Colonic mucosa (tissue), 4 donors: Measurements from ENCODE around the gene DGKI. TPM values are rescaled to one million over a fixed set of nuclear protein-coding genes. Genes with fewer than 3 reads are reported as not detected.

Source experiments
- DNase-seq: peaks from one replicate; pipeline ENCODE4 v3.0.0-alpha.2; 2020
- H3K27ac ChIP-seq: fragments of 200-600 bp; one replicate; pipeline ENCODE4 v1.8.0; 2021
- H3K27me3 ChIP-seq: fragments of 200-600 bp; one replicate; pipeline ENCODE4 v1.8.0; 2021
- H3K36me3 ChIP-seq: fragments of 200-600 bp; one replicate; pipeline ENCODE4 v1.8.0; 2021
- H3K4me1 ChIP-seq: fragments of 200-600 bp; one replicate; pipeline ENCODE4 v1.8.0; 2021; ENCODE audit warnings: mild to moderate bottlenecking
- H3K4me3 ChIP-seq: fragments of 200-600 bp; one replicate; pipeline ENCODE4 v1.8.0; 2021
- H3K9ac ChIP-seq, 2 donors: one replicate each; pipeline ENCODE4 v1.7.0; 2013; ENCODE audit warnings: control low read depth in 2 of 2, low read depth in 2 of 2, low read length in 2 of 2
- H3K9me3 ChIP-seq: fragments of 200-600 bp; one replicate; pipeline ENCODE4 v1.8.0; 2021
- CTCF ChIP-seq: fragments of 200-600 bp; IDR thresholded peaks from one replicate; pipeline ENCODE4 v1.8.0; 2022; ENCODE audit warnings: antibody characterized with exemption, mild to moderate bottlenecking
- intact Hi-C: fragments of 100-400 bp; cut with DNase I; formaldehyde crosslinking; loops from one replicate; pipeline ENCODE4 v1.14.1; 2022
- total RNA-seq, 2 donors: library from RNA; stranded (reverse); fragmentation: NEBNext Ultra II Directional in 1 of 2; extraction: Animal tissue kit (Norgen Biotek cat#: 25700) in 1 of 2; gene quantifications; one replicate each; pipeline ENCODE4 v1.2.1, GENCODE V29; 2021
- donor health status: healthy.
- donor health status: DM: no; HTN: no; CAD: no.
- donor health status: DM: no; HTN: no; CAD: no.

The DGKI gene
- total RNA-seq, 2 donors from 2014 or later = 0.35 to 0.67 TPM

DNA sequence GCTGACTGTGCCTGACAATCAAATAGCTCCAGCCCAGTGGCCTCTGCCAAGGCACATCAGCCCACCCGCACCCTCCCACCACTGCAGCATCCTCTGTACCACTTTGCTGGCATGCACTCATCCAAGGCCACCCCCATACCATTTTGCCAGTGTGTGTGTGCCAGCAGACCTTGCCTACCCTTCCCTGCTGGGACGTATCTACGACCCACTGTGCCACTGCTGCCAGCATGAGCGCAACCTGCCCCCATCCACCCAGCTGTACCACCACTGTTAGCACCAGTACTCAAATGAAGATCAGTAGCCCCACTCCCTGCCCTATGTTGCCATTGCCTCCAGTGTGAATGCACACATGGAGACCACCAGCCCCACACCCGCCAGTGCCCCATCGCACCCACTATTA lies 353.9 kb downstream of the DGKI start:
- Histone ChIP-seq H3K4me3 (no peak overlapping the region), H3K36me3 (no peaks in the 10 kb centered on the region), H3K27me3 (no peaks in the 10 kb centered on the region), H3K27ac (no peak overlapping the region), H3K4me1 (no peaks in the 10 kb centered on the region), H3K9ac (no peak overlapping the region), H3K9me3 (no peaks in the 10 kb centered on the region)
- no peak for DNase-seq
- TF ChIP-seq CTCF = no peak
- intact Hi-C loops = no loop called here

GRCh38 chr7:137489880-137490279 lies 356.9 kb downstream of the DGKI start:
- TF ChIP-seq CTCF = no peak
- no peaks in the 10 kb centered on the region for H3K27me3 ChIP-seq
- H3K4me1 ChIP-seq = no peaks in the 10 kb centered on the region
- no peak overlapping the region for H3K9ac ChIP-seq
- no peak overlapping the region for H3K27ac ChIP-seq
- no peaks in the 10 kb centered on the region for H3K9me3 ChIP-seq
- H3K4me3 ChIP-seq = no peak overlapping the region
- DNase-seq = no peak
- H3K36me3 ChIP-seq = no peaks in the 10 kb centered on the region
- intact Hi-C loops = no loop called here

- Histone ChIP-seq H3K27ac (no peak overlapping the region), H3K4me3 (no peak overlapping the region), H3K9me3 (no peaks in the 10 kb centered on the region), H3K36me3 (no peaks in the 10 kb centered on the region), H3K9ac (no peak overlapping the region), H3K4me1 (no peaks in the 10 kb centered on the region), H3K27me3 (no peaks in the 10 kb centered on the region)
- intact Hi-C loops = no loop called here
- no peak for DNase-seq
- no peak for TF ChIP-seq CTCF
Observed at GRCh38 chr7:137488038-137488437, 358.7 kb downstream of the DGKI start.

DNA sequence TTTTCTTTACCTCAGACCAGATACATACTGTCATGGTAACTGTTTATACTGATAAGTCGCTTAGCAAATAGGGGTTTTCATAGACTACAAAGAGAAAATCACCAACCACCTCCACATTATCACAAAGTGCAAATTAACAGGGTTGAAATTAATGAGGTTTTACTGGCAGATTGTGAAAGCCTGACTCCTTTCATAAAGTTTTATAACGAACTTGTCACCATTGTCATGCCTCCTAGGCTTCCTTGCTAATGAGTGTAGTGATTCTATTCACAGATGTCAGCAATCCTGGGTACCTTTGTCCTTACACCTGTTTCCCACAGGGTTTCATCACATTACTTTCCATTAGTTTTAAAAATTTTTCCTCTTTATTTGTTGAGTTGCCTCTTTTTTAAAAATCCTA lies 361.0 kb downstream of the DGKI start:
- intact Hi-C loops = no loop called here
- DNase-seq = no peak
- H3K36me3 ChIP-seq = no peaks in the 10 kb centered on the region

DNA sequence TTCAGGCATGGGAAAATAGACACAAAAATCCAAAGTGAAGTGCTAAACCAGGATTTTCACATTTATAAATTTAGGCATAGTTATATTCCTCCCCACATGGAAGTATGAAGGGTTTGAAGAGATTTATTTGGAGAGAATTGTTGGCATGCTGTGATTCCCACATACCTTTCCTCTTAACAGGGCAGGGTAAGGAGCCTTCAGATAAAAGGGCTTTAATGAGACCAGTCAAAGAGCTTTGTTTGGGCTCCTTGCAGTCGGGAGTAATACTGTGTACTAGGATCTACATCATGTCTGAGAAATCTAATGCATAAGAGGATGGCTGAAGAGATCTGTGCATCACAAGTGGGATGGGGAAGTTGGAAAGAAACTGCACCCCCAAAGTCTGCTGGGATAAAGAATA lies 362.4 kb downstream of the DGKI start:
- Histone ChIP-seq H3K27me3 (no peaks in the 10 kb centered on the region), H3K27ac (no peak overlapping the region), H3K9me3 (no peaks in the 10 kb centered on the region), H3K4me3 (no peak overlapping the region), H3K9ac (no peak overlapping the region), H3K4me1 (no peaks in the 10 kb centered on the region), H3K36me3 (no peaks in the 10 kb centered on the region)
- no peak for TF ChIP-seq CTCF
- no peak for DNase-seq
- intact Hi-C loops = no loop called here

More for the DNA sequence above, 361.0 kb downstream of the DGKI start:
- H3K27me3 ChIP-seq = no peaks in the 10 kb centered on the region
- no peaks in the 10 kb centered on the region for H3K4me1 ChIP-seq
- no peak overlapping the region for H3K9ac ChIP-seq
- H3K9me3 ChIP-seq = no peaks in the 10 kb centered on the region
- no peak for TF ChIP-seq CTCF
- no peak overlapping the region for H3K27ac ChIP-seq
- no peak overlapping the region for H3K4me3 ChIP-seq

GRCh38 chr7:137482466-137482865 lies 364.3 kb downstream of the DGKI start:
- Histone ChIP-seq H3K9me3 (no peaks in the 10 kb centered on the region), H3K27ac (no peak overlapping the region), H3K4me3 (no peak overlapping the region), H3K9ac (no peak overlapping the region), H3K36me3 (no peaks in the 10 kb centered on the region), H3K4me1 (no peaks in the 10 kb centered on the region), H3K27me3 (no peaks in the 10 kb centered on the region)
- no peak for TF ChIP-seq CTCF
- intact Hi-C loops = no loop called here
- no peak for DNase-seq
